Non-pigmented ciliary epithelial cell (primary cell): ENCODE results near the gene GALNT9.
"Not testable (repeated sequence)": the region's sequence is repeated elsewhere in the genome, so short reads cannot be mapped to it uniquely, and the experiment has no call there.

Experiments used
- DNase-seq: peaks from one replicate; pipeline ENCODE4 v3.0.0-alpha.2; 2010; ENCODE audit warnings: low read depth

GALNT9 gene

DNA sequence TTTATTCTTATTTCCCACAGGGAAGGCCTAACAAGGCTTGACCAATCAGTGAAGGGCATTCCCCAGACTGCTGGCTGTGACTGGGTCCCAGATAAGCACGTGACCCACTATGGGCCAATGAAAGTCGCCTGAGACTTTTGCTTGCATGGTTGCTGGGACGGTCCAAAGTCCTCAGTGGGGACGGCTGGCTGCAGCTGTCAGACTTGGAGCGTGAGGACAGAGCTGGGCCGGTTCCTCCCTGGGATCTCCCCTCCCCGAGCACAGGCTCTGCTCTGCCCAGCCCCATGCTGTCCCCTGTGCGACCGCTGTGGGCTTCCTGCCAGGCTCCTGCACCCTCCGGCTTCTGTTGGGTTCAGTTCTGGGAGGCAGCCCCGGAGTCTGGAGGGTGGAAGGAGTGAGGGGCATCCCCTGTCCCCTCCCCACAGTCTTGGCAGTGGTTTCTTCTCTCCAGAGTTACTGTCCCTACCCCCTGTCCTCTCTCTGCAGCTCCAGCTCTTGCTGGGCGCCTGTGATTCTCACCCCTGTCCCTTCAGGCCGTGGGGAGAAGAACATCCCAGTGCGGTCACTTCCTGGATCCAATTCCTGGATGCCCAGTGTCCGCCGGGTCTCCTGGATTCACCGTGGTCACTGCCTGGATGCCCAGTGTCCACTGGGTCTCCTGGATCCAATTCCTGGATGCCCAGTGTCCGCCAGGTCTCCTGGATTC is 50.1 kb downstream of the GALNT9 start:
- no peak for DNase-seq

DNA sequence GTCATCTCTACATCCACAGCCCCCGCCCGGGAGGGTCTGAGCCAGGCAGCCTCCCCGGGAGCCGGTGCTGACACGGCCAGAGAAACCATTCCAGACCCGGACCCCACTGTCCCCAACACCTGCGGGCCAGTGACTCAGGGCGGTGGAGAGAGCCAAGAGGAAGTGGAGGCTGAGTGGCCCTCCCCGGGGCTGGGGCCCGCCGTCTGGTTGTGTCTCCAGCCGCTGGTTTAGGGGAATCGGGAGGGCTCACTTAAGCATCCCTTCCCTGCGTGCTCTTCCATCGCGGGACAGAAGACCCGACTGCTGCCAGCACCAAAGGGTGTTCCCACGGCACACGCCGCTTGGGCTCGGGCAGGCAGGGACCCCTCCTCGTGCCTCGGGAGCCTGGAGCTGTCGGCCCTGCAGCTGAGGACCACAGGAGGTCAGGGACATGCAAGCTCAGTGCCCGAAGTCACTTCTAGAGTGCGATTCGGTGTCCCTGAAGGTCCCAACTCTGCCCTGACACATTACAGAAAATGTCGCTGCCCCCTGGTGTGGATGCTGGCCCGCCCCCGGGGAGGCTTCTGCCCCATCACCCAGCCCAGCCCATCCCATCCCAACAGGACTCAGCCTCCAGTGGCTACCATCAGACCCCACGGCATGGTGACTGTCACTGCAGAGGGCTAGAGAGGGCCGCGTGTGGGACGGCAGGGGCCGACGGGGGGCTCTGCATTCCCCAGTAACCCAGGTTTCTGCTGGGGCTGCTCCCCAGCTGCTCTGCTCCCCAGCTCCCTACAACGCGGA is 50.8 kb downstream of the GALNT9 start:
- no peak for DNase-seq

DNA sequence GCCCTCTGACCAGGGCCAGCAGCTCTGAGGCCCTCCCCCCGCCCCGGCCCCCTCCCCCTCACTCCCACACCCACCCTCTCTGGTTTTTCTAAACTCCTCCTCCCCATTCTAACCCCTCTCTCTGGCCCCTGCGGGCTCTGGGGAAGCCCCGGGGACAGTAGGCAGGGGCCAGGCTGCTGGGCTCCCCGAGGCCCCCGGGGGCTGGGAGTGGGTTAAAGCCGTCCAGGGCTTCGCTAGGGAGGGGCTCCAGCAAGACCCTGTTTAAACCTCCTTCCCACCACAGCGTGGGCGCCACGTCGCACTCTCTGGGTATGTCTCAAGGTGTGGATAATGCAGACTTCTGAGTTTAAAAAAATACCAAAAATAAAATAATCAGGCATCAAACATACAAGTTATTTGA is 51.4 kb downstream of the GALNT9 start:
- DNase-seq: no peak

DNA sequence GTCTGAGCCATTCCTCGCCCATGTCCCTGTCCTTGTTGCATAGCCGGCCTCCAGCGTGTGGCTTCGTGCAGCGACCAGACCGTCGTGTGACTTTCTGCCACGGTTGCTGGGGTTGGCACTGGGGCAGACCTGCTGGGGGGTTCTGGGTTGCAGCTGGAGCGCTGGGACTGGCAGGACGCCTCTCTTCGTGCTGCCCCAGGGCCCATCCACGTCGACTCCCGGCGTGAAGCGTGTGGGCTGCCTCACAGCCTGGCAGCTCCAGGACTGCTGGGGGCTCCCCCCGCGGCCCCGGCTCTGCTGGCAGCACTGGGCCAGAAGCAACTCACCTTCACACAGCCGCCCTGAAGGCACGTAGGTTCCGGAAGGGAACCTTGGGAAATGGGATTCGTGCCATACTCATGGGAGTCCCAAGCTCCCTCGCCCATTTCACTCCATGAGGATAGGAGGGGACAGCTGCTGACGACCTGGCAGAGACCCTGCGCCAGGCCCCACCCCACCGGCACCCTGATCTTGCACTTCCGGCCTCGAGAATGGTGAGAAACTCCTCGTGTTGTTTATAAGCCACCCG is 51.9 kb downstream of the GALNT9 start:
- no peak for DNase-seq

DNA sequence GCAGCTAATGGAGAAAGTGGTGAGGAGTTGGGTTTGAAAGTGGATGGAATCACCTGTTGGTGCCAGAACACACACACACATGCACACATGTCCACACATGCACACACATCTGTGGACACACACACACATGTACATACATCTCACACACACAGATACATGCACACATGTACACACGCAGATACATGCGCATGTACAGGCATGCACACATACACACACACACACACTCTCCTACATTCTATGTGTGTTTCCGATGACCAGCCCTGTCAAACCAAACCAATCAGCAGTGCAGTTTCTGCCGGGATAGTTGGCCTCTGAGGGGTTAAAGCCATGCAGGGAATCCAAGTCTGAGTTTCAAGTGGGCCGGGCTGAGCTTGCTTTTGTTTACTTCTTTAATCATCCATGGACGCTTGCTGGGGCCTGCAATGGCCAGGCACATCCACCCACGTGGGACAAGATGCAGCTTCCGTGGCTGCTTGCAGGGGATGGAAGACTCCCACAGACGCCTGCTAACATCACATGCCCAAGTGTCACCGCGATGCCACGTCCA is 52.5 kb downstream of the GALNT9 start:
- no peak for DNase-seq

DNA sequence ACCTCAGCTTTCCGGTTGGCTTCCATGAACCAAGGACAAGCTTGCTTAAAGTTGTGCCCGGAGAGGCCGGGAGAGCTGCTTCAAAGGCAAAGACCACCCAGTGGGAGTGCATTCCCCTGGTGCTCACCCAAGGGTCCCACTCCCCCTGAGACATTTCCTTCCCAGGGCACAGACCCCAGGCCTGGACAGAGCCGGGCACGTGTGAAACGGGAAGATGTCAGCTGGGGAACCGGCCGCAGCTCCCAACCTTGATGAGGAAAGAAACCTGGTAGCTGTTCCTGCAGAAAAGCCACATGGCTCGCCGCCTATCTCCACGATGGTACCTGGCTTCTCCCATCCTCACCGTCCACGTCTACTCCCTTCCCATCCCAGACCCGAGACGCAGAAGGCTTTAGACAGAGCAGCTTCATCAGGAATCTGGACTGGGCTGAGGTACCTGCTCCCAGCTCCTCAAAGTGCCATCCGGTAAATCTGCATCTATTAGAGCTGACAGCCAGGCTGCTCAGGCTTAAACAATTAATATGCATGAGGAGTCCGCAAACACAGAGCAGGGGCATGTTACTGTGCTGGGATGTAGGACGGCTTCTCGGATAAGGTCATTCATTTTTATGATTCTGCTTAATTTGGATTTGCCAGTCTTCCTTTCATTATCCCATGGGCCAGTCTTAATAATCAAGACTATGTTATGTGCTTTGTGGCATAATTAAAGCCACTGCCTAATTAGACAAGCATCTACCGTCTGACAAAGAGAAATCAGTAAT is 53.1 kb downstream of the GALNT9 start:
- no peak for DNase-seq

DNA sequence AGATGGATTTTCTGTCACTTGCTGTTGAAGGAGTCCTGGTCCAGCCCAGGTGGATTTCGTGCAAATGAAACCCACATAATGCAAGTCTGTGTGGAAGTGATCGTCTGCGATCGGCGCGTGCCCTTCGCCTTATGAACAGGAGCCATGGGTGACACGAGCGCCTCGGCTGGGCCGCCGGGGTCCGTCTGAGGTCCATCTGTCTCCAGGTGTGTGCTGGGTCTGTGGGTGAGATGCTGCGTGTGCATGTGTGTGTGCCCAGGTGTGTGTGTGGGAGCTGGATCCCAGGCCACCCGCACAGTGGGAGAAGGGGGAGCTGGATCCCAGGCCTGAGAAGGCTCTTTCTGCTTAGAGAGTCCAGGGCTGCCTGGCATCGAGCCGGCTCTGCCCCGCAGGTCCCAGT is 53.8 kb downstream of the GALNT9 start:
- DNase-seq: no peak

DNA sequence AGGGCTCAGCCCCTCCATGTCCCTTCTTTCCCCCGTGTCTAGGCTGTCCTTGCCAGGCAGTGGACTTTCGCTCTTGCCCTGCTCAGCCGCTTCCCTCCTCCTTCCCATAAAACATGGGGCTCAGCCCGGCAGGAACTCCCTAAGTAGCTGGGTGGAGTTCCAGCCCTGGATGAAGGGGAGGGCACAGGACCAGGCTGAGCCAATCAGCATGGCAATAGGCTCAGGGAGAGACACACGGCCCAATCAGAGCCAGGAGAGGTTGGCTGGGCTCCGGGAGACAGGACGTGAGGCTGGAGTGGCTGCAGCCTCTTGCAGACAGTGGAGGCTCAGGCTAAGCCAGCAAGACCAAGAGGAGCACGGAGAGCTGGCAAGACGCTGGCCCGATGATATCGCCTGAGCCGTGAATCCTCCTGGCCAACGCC is 54.3 kb downstream of the GALNT9 start:
- DNase-seq: no peak

DNA sequence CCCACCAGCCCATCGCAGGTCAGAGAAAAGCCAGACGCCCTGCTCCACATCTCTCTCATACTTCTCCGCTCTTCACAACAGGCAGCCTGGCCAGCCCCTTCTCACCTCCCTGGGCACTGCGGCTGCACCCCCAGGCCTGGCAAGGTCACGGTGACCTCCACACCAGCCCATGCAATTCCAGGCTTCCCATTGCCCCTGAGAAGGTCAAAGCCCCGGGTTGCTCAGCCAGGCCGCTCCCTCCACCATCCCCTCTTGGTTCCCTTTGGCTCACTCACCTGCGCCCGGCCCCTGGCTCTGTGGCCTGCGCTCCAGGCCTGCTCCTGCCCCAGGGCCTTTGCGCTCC is 55.4 kb downstream of the GALNT9 start:
- no peak for DNase-seq

DNA sequence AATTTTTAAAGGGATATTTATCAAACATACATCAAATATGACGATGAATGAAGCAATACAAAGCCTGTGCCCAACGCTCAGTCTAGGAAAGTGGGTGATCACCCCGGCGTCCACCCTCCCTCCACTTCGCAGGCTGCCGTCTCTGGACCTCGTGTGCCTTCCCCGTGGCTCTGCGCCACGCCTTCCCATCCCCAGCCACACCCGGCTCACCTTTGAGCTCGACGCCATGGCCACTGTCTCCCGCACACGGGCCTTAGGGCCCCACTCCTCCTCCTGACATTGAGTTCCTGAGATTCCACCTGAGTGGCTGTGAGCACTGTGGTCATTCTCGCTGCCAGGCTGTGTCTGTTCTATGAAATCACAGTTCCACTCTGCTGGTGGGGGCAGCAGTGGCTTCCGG is 56.7 kb downstream of the GALNT9 start:
- DNase-seq: no peak

DNA sequence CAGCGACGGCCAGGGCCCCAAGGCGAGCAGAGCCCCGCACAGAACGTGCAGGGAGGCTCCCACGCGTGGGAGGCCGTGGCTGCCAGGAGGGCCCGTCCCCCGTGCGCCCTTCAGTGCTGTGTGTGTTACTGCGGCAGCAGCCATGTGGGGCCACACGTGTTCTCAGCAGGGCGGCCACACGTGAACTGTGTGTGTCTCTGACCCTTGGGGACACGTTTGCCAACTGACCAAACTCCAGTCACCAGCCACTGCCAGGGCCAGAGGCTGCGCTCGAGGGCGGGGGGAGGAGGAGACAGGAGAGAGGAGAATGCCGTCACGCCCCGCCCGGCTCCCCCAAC is 57.7 kb downstream of the GALNT9 start:
- no peak for DNase-seq

DNA sequence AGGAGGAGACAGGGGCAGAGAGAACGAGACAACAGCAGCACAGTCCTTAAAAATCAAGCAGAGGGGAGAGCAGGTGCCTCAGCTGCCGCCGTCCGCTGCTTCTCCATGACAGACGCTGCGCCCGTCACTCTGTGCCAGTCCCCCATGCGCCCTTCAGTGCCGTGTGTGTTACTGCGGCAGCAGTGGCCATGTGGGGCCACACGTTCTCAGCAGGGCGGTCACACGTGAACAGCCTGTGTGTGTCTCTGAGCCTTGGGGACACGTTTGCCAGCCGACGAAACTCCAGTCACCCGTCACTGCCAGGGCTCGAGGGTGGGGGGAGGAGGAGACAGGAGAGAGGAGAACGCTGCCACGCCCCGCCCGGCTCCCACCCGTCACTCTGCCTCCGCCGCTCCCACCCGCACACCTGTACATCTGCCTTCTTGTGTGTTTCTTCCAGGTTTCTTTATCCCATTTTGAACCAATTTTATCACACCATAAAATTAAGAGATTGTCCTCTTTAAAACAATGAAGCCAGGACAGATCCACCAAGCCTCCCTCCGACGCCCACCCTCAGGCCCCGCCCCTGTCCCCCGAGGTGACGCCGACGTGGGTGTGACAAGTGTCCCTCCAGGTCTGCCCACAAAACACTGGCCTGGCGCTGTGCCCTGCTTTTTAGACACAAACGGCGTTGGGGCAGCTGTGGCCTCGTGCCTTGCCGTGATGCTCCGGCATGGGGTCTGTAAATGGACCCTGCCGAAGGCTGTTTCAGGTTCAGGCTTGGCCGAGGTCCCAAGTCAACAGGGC is 58.2 kb downstream of the GALNT9 start:
- DNase-seq: no peak

DNA sequence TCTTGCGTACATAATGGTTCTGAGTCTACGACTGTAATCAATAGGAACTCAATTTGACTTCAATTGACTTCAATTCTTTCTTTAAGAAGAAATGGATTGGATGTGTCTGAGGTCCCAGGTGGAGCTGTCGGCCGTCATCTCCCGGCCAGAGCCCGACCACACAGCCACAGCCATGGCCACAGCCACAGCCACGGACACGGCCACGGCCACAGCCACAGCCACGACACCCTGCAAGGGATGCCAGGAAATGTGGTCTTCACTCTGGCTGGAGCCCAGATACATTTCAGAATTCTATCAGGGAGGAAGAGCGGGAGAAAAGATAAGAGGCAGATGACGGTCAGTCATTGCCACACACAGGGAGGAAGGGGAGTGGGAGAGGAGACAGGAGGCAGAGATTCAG is 58.9 kb downstream of the GALNT9 start:
- DNase-seq: no peak

DNA sequence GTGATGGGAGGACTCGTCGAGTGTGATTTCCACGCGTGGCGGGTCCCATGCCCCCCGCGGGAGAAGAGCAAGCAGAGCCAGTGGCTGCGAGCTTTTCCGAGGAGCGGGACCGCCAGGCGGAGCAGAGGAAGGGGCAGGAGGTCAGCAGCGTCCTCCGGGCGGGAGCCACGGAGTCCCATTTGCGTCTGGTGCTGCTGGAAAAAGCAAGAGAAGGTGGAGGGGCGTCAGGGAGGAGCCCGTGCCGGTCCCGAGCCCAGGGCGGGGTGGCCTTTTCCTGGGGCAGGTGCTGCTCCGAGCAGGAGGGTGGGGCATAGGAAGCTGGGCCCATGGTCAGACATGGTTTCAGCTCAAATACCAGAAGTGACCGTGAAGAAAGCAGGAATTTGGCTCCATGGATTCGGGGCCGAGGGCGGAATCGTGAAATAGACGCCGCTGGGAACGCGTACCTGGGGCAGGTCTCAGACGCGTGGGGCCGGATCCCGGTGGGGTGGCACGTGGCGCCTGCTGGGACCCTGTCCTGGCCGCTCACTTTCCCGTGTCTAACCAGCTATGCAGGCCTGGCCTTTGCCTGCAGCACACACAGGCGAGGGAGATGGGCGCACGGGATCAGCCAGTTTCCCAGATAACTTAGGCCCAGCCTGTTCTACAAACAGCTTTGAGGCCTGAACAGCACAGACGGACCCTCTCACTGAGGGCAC is 60.0 kb downstream of the GALNT9 start:
- DNase-seq: no peak

DNA sequence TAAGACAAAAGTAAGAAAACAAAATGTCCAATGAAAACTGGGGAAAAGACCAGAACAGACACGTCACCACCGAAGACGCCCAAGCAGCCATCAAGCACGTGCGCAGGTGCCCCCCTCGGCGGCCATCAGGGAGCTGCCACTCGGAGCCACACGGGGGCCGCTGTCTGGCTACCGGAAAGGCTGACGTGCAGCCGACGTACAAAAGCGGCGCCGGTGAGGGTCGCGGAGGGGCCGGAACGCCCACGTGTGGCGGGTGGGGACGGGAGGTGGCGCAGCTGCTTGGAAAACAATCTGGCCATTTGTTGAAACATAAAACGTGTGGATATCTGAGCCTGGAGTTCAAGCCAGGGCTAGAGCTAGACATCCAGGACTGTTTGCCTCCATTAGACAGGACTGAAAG is 60.7 kb downstream of the GALNT9 start:
- DNase-seq: no peak

DNA sequence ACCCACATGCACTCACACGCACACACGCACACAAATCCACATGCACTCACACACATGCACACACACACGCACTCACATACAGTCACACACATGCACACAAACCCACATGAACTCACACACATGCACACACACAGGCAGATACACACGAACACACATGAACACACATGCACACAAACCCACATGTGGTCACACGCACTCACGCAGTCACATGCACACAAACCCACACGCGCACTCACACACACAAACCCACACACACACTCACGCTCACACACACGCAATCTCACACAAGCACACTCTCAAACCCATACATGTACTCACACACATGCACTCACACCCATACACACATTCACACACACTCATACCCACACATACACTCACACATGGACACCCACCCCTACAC is 61.5 kb downstream of the GALNT9 start:
- no peak for DNase-seq

DNA sequence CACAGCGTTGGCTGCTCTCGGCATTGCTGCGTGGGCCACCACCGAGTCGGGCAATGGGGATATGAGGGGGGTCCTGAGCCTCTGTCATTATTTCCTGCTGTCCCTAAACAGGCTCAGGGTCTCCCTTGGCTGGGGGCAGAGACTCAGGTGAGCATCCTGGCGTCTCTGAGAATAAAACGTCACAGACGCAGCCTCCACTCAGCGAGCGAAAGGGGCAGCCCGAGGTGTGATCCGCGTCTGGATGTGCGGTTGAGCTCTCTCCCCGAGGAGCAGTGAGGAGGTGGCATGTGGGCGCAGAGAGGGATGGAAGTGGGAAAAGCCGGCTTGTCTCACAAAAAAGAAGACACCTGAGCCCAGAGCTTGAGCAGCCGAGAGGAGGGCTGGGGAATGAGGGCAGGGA is 62.6 kb downstream of the GALNT9 start:
- DNase-seq: no peak

DNA sequence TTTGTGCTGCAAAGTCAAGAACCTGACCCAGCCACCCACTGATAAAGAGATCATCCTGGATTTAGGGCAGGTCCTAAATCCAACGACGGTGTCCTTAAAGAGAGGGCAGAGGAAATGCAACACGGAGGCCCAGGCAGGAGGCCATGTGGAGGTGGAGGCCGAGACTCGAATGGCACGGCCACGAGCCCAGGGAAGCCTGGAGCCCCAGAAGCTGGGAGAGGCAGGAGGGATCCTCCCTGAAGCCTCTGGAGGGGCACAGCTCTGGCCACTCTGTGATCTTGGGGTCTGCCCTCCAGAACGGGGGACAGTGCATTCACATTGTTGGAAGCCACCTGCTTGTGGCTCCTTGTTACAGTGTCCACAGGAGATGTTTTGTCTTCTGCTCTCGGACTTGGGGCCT is 63.0 kb downstream of the GALNT9 start:
- no peak for DNase-seq

DNA sequence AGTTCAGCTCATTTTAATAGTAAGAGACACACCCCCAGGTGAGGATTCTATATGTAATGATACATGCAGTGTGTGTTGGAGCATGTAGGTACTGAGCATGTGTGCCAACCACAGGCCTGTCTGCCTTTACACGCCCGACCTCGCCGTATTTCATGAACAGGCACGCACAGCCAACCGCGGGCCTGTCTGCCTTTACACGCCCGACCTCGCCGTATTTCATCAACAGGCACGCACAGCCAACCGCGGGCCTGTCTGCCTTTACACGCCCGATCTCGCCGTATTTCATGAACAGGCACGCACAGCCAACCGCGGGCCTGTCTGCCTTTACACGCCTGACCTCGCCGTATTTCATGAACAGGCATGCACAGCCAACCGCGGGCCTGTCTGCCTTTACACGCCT is 63.6 kb downstream of the GALNT9 start:
- not testable (repeated sequence) for DNase-seq

DNA sequence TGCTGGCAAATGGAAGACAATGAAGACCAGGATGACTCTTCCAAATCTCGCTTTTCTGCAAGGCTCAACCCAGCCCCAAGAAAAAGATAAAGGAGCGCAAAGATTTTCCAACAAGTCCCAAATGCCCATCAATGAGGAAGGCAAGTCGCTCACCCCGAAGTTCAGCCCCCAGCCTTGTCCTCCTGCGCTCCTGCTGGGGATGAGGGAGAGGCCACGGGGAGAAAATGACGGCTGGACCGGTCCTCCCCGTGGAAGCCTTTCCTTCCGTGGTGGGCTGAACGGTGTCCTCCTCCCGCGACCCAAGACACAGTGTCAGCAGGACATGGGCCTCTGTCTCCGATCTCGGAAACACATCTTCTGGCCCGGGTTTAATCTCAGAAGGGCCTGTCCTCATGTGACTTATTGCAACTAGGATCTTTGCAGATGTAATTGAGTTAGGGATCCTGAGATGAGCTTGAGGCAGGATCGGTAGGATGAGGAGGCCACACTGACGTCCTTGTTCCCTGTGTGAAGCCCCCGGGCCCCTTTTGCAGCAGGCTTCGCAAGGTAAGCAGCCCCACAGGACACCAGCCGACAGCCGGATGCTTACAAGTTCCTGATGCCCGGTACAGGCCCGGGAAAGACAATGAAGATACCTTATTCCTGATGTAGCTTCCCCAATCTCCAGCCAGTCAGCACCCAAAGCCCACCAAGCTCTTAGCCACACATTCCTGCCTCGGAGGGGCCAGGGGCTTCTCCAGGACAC is 64.2 kb downstream of the GALNT9 start:
- no peak for DNase-seq
